Panc1 (cell line): ENCODE results near the gene SND1. TPM values are rescaled to one million over a fixed set of nuclear protein-coding genes. Genes with fewer than 3 reads are reported as not detected.

ENCODE experiments used
- ATAC-seq: fragments of 200-7000 bp; cut with Tn5 transposase; 2 replicates; pipeline ENCODE4 v1.9.1; 2020; ENCODE audit warnings: mild to moderate bottlenecking, moderate library complexity
- BruUV-seq: library from RNA; stranded (reverse); fragments of 400-500 nt; replicated peaks from 2 replicates; lab custom pipeline; 2021; lab: Mats Ljungman, UMichigan
- CTCF ChIA-PET: fragments of 300-600 bp; sonication (Branson Sonifier 250); formaldehyde crosslinking; loops from one replicate; lab custom pipeline; 2022; ENCODE audit warnings: antibody characterized with exemption; lab: Charles Lee
- POLR2A ChIA-PET: fragments of 300-600 bp; sonication (Branson Sonifier 250); formaldehyde crosslinking; loops from one replicate; lab custom pipeline; 2022; ENCODE audit warnings: antibody characterized with exemption; lab: Charles Lee
- DNase-seq: peaks from one replicate; pipeline ENCODE4 v3.0.0-alpha.2; 2010; ENCODE audit warnings: low read depth, low spot score
- H3K27ac ChIP-seq: 2 replicates; pipeline ENCODE4 v1.5.1; 2011; ENCODE audit warnings: mild to moderate bottlenecking, low read length, inconsistent platforms
- H3K27me3 ChIP-seq: fragments of 200-500 bp; sonication (Bioruptor generic); 2 replicates; pipeline ENCODE4 v1.6.0; 2014; ENCODE audit warnings: low read length, inconsistent platforms; ENCODE audit not compliant: control insufficient read depth, insufficient read depth
- H3K36me3 ChIP-seq: fragments of 200-500 bp; sonication (Bioruptor generic); 2 replicates; pipeline ENCODE4 v1.5.1; 2014; ENCODE audit warnings: inconsistent platforms, mild to moderate bottlenecking, low read length, moderate library complexity; ENCODE audit not compliant: control insufficient read depth, insufficient read depth
- H3K4me1 ChIP-seq: 2 replicates; pipeline ENCODE4 v1.5.1; 2011; ENCODE audit warnings: inconsistent platforms, mild to moderate bottlenecking, low read length, moderate library complexity; ENCODE audit not compliant: control insufficient read depth, insufficient read depth
- H3K4me3 ChIP-seq, 2 experiments: 2 replicates each; pipeline ENCODE4 v1.5.1; 2011 to 2012; ENCODE audit warnings: low read depth in 2 of 2, low read length in 2 of 2, mild to moderate bottlenecking in 2 of 2, inconsistent platforms in 1 of 2, moderate library complexity in 1 of 2
- H3K9me3 ChIP-seq: fragments of 200-500 bp; sonication (Bioruptor generic); 2 replicates; pipeline ENCODE4 v1.5.1; 2014; ENCODE audit warnings: low read depth, mild to moderate bottlenecking, inconsistent platforms, low read length, moderate library complexity; ENCODE audit not compliant: control insufficient read depth, insufficient read depth
- POLR2AphosphoS5 ChIP-seq: IDR thresholded peaks from 2 replicates; pipeline ENCODE4 v1.6.1; 2012; ENCODE audit warnings: mild to moderate bottlenecking, low read depth, low read length, moderate library complexity
- SIN3A ChIP-seq: IDR thresholded peaks from 2 replicates; pipeline ENCODE4 v1.6.1; 2012; ENCODE audit warnings: low read depth, mild to moderate bottlenecking, low read length, moderate library complexity, borderline replicate concordance; ENCODE audit not compliant: insufficient read depth
- TCF7L2 ChIP-seq: IDR thresholded peaks from 2 replicates; pipeline ENCODE4 v1.6.1; 2011; ENCODE audit warnings: mild to moderate bottlenecking, low read depth, low read length, inconsistent platforms
- in situ Hi-C: cut with HindIII; loops from 2 replicates; pipeline ENCODE4 v1.10.0; 2016; ENCODE audit warnings: low sequenced_read_pairs, low pct_unique_long_range_greater_than_20kb
- intact Hi-C: fragments of 100-400 bp; cut with micrococcal nuclease; formaldehyde crosslinking; loops from one replicate; pipeline ENCODE4 v1.10.0; 2022; ENCODE audit not compliant: unreplicated experiment
- total RNA-seq: library from RNA; stranded (reverse); gene quantifications from one replicate; pipeline ENCODE4 v1.2.1, GENCODE V29; 2021; ENCODE audit not compliant: unreplicated experiment
- TF ChIP-seq, protein P1 (sequence below), 2 experiments: IDR thresholded peaks; 2 replicates each; pipeline ENCODE4 v1.6.1; 2011 to 2012; ENCODE audit warnings: low read depth in 2 of 2, control low read depth in 1 of 2, low read length in 1 of 2, mild to moderate bottlenecking in 1 of 2, moderate library complexity in 1 of 2; ENCODE audit not compliant: insufficient read depth in 1 of 2
- TF ChIP-seq, protein P2 (sequence below): fragments of 450-650 bp; IDR thresholded peaks from 2 replicates; pipeline ENCODE4 v1.5.1; 2017; ENCODE audit warnings: mild to moderate bottlenecking

The SND1 gene
- total RNA-seq, 1 experiment from 2014 or later = 176 TPM

DNA sequence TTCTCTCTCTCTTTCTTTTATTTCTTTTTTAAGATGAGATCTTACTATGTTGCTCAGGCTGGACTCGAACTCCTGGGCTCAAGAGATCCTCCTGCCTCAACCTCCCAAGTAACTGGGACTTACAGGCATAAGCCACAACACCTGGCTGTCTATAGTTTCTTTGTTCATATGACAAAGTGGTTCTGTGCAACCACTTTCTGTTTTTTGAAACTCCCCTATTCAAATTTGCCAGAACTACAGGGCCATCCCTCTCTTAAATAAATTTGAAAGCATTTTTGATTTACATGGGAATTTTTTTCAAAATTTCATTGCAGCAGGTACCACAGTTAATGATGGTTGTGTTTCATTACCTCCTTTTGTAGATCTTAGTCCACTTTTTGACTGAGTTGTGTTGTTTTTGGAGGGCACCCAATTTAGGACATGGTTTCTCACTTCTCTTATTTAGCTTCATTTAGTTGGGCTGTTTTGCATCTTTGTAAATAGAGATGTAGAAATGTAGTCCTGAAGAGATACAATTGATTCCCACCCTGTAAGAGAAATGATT, 260.0 kb downstream of the SND1 start:
- no peak for ATAC-seq
- ChIA-PET POLR2A (no interaction called here), CTCF (no interaction called here)
- no TSS peak for BruUV-seq
- Histone ChIP-seq H3K27ac (no peak overlapping the region), H3K4me1 (0 out of 2 replicates have a peak, but pooled peaks cover 2% of the 10 kb centered on the region), H3K4me3 (no peak overlapping the region), H3K9me3 (no peaks in the 10 kb centered on the region), H3K36me3 (no peaks in the 10 kb centered on the region), H3K27me3 (no peaks in the 10 kb centered on the region)
- in situ Hi-C loops (no loop called here), intact Hi-C loops (no loop called here)
- DNase-seq = no peak
- TF ChIP-seq SIN3A = no peak
- no peak for TF ChIP-seq POLR2AphosphoS5
- no peak for TF ChIP-seq TCF7L2
- TF ChIP-seq, protein P1, sequence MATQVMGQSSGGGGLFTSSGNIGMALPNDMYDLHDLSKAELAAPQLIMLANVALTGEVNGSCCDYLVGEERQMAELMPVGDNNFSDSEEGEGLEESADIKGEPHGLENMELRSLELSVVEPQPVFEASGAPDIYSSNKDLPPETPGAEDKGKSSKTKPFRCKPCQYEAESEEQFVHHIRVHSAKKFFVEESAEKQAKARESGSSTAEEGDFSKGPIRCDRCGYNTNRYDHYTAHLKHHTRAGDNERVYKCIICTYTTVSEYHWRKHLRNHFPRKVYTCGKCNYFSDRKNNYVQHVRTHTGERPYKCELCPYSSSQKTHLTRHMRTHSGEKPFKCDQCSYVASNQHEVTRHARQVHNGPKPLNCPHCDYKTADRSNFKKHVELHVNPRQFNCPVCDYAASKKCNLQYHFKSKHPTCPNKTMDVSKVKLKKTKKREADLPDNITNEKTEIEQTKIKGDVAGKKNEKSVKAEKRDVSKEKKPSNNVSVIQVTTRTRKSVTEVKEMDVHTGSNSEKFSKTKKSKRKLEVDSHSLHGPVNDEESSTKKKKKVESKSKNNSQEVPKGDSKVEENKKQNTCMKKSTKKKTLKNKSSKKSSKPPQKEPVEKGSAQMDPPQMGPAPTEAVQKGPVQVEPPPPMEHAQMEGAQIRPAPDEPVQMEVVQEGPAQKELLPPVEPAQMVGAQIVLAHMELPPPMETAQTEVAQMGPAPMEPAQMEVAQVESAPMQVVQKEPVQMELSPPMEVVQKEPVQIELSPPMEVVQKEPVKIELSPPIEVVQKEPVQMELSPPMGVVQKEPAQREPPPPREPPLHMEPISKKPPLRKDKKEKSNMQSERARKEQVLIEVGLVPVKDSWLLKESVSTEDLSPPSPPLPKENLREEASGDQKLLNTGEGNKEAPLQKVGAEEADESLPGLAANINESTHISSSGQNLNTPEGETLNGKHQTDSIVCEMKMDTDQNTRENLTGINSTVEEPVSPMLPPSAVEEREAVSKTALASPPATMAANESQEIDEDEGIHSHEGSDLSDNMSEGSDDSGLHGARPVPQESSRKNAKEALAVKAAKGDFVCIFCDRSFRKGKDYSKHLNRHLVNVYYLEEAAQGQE (IDR thresholded peaks at IDR 0.05; ENCODE audit: insufficient read depth in 1 of 2, low read depth in 2 of 2, low read length in 1 of 2) = no peak

DNA sequence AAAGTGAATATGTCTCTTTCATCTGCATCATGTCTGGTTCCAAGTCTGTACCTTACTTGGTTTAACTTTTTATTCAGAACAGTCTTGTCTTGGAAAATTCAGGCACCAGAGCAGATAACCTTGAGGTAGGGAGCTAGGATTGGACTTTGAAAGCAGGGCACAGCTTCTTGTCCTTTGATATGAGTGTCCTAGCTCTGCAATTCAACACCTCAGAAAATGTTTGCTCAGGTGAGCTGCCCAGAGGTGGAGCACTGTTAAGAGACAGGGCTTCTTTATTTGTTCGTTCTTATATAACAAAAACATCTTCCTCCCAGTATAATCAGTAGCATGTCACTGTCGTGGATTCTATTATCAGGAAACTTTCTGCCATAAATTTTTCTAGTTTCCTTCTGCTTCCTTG, 260.9 kb downstream of the SND1 start:
- Histone ChIP-seq H3K27me3 (no peaks in the 10 kb centered on the region), H3K4me3 (no peak overlapping the region), H3K36me3 (no peaks in the 10 kb centered on the region), H3K4me1 (0 out of 2 replicates have a peak, but pooled peaks cover 2% of the 10 kb centered on the region), H3K27ac (no peak overlapping the region), H3K9me3 (no peaks in the 10 kb centered on the region)
- ATAC-seq (no peak), DNase-seq (no peak)
- no TSS peak for BruUV-seq
- ChIA-PET POLR2A (no interaction called here), CTCF (no interaction called here)
- no peak for TF ChIP-seq SIN3A
- TF ChIP-seq, protein P1 (IDR thresholded peaks at IDR 0.05; ENCODE audit: insufficient read depth in 1 of 2, low read depth in 2 of 2, low read length in 1 of 2) = no peak
- TF ChIP-seq, protein P2, sequence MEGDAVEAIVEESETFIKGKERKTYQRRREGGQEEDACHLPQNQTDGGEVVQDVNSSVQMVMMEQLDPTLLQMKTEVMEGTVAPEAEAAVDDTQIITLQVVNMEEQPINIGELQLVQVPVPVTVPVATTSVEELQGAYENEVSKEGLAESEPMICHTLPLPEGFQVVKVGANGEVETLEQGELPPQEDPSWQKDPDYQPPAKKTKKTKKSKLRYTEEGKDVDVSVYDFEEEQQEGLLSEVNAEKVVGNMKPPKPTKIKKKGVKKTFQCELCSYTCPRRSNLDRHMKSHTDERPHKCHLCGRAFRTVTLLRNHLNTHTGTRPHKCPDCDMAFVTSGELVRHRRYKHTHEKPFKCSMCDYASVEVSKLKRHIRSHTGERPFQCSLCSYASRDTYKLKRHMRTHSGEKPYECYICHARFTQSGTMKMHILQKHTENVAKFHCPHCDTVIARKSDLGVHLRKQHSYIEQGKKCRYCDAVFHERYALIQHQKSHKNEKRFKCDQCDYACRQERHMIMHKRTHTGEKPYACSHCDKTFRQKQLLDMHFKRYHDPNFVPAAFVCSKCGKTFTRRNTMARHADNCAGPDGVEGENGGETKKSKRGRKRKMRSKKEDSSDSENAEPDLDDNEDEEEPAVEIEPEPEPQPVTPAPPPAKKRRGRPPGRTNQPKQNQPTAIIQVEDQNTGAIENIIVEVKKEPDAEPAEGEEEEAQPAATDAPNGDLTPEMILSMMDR = no peak
- no peak for TF ChIP-seq TCF7L2
- no peak for TF ChIP-seq POLR2AphosphoS5
- in situ Hi-C loops (no loop called here), intact Hi-C loops (no loop called here)
